Panc1 (cell line): ENCODE results near the gene CACNA1C. TPM values are rescaled to one million over a fixed set of nuclear protein-coding genes. Genes with fewer than 3 reads are reported as not detected.

Experiments used
- ATAC-seq: fragments of 200-7000 bp; cut with Tn5 transposase; 2 replicates; pipeline ENCODE4 v1.9.1; 2020; ENCODE audit warnings: mild to moderate bottlenecking, moderate library complexity
- BruUV-seq: library from RNA; stranded (reverse); fragments of 400-500 nt; replicated peaks from 2 replicates; lab custom pipeline; 2021; lab: Mats Ljungman, UMichigan
- CTCF ChIA-PET: fragments of 300-600 bp; sonication (Branson Sonifier 250); formaldehyde crosslinking; loops from one replicate; lab custom pipeline; 2022; ENCODE audit warnings: antibody characterized with exemption; lab: Charles Lee
- POLR2A ChIA-PET: fragments of 300-600 bp; sonication (Branson Sonifier 250); formaldehyde crosslinking; loops from one replicate; lab custom pipeline; 2022; ENCODE audit warnings: antibody characterized with exemption; lab: Charles Lee
- DNase-seq: peaks from one replicate; pipeline ENCODE4 v3.0.0-alpha.2; 2010; ENCODE audit warnings: low read depth, low spot score
- H3K27ac ChIP-seq: 2 replicates; pipeline ENCODE4 v1.5.1; 2011; ENCODE audit warnings: mild to moderate bottlenecking, low read length, inconsistent platforms
- H3K27me3 ChIP-seq: fragments of 200-500 bp; sonication (Bioruptor generic); 2 replicates; pipeline ENCODE4 v1.6.0; 2014; ENCODE audit warnings: low read length, inconsistent platforms; ENCODE audit not compliant: control insufficient read depth, insufficient read depth
- H3K36me3 ChIP-seq: fragments of 200-500 bp; sonication (Bioruptor generic); 2 replicates; pipeline ENCODE4 v1.5.1; 2014; ENCODE audit warnings: inconsistent platforms, mild to moderate bottlenecking, low read length, moderate library complexity; ENCODE audit not compliant: control insufficient read depth, insufficient read depth
- H3K4me1 ChIP-seq: 2 replicates; pipeline ENCODE4 v1.5.1; 2011; ENCODE audit warnings: inconsistent platforms, mild to moderate bottlenecking, low read length, moderate library complexity; ENCODE audit not compliant: control insufficient read depth, insufficient read depth
- H3K4me3 ChIP-seq, 2 experiments: 2 replicates each; pipeline ENCODE4 v1.5.1; 2011 to 2012; ENCODE audit warnings: low read depth in 2 of 2, low read length in 2 of 2, mild to moderate bottlenecking in 2 of 2, inconsistent platforms in 1 of 2, moderate library complexity in 1 of 2
- H3K9me3 ChIP-seq: fragments of 200-500 bp; sonication (Bioruptor generic); 2 replicates; pipeline ENCODE4 v1.5.1; 2014; ENCODE audit warnings: low read depth, mild to moderate bottlenecking, inconsistent platforms, low read length, moderate library complexity; ENCODE audit not compliant: control insufficient read depth, insufficient read depth
- POLR2AphosphoS5 ChIP-seq: IDR thresholded peaks from 2 replicates; pipeline ENCODE4 v1.6.1; 2012; ENCODE audit warnings: mild to moderate bottlenecking, low read depth, low read length, moderate library complexity
- REST ChIP-seq, 2 experiments: IDR thresholded peaks; 2 replicates each; pipeline ENCODE4 v1.6.1; 2011 to 2012; ENCODE audit warnings: low read depth in 2 of 2, control low read depth in 1 of 2, low read length in 1 of 2, mild to moderate bottlenecking in 1 of 2, moderate library complexity in 1 of 2; ENCODE audit not compliant: insufficient read depth in 1 of 2
- SIN3A ChIP-seq: IDR thresholded peaks from 2 replicates; pipeline ENCODE4 v1.6.1; 2012; ENCODE audit warnings: low read depth, mild to moderate bottlenecking, low read length, moderate library complexity, borderline replicate concordance; ENCODE audit not compliant: insufficient read depth
- TCF7L2 ChIP-seq: IDR thresholded peaks from 2 replicates; pipeline ENCODE4 v1.6.1; 2011; ENCODE audit warnings: mild to moderate bottlenecking, low read depth, low read length, inconsistent platforms
- in situ Hi-C: cut with HindIII; loops from 2 replicates; pipeline ENCODE4 v1.10.0; 2016; ENCODE audit warnings: low sequenced_read_pairs, low pct_unique_long_range_greater_than_20kb
- intact Hi-C: fragments of 100-400 bp; cut with micrococcal nuclease; formaldehyde crosslinking; loops from one replicate; pipeline ENCODE4 v1.10.0; 2022; ENCODE audit not compliant: unreplicated experiment
- total RNA-seq: library from RNA; stranded (reverse); gene quantifications from one replicate; pipeline ENCODE4 v1.2.1, GENCODE V29; 2021; ENCODE audit not compliant: unreplicated experiment
- TF ChIP-seq, protein P1 (sequence below): fragments of 450-650 bp; IDR thresholded peaks from 2 replicates; pipeline ENCODE4 v1.5.1; 2017; ENCODE audit warnings: mild to moderate bottlenecking

Gene CACNA1C
- total RNA-seq, 1 experiment from 2014 or later = 0.03 TPM

- TF ChIP-seq REST (IDR thresholded peaks at IDR 0.05; ENCODE audit: insufficient read depth in 1 of 2, low read depth in 2 of 2, low read length in 1 of 2) (no peak), SIN3A (no peak), TCF7L2 (no peak), POLR2AphosphoS5 (no peak)
- TF ChIP-seq, protein P1, sequence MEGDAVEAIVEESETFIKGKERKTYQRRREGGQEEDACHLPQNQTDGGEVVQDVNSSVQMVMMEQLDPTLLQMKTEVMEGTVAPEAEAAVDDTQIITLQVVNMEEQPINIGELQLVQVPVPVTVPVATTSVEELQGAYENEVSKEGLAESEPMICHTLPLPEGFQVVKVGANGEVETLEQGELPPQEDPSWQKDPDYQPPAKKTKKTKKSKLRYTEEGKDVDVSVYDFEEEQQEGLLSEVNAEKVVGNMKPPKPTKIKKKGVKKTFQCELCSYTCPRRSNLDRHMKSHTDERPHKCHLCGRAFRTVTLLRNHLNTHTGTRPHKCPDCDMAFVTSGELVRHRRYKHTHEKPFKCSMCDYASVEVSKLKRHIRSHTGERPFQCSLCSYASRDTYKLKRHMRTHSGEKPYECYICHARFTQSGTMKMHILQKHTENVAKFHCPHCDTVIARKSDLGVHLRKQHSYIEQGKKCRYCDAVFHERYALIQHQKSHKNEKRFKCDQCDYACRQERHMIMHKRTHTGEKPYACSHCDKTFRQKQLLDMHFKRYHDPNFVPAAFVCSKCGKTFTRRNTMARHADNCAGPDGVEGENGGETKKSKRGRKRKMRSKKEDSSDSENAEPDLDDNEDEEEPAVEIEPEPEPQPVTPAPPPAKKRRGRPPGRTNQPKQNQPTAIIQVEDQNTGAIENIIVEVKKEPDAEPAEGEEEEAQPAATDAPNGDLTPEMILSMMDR = no peak
- Histone ChIP-seq H3K27ac (no peak overlapping the region), H3K9me3 (no peaks in the 10 kb centered on the region), H3K4me1 (no peaks in the 10 kb centered on the region), H3K27me3 (peaks cover 2% of the 10 kb centered on the region; the same call in 1 of the 2 replicates), H3K36me3 (no peaks in the 10 kb centered on the region), H3K4me3 (no peak overlapping the region)
- BruUV-seq = no TSS peak
- ATAC-seq (no peak), DNase-seq (no peak)
- in situ Hi-C loops = no loop called here
- CTCF ChIA-PET = no interaction called here
- intact Hi-C loops = no loop called here
- POLR2A ChIA-PET = no interaction called here
Observed at GRCh38 chr12:2503036-2503435, 450.2 kb downstream of the CACNA1C start.

DNA sequence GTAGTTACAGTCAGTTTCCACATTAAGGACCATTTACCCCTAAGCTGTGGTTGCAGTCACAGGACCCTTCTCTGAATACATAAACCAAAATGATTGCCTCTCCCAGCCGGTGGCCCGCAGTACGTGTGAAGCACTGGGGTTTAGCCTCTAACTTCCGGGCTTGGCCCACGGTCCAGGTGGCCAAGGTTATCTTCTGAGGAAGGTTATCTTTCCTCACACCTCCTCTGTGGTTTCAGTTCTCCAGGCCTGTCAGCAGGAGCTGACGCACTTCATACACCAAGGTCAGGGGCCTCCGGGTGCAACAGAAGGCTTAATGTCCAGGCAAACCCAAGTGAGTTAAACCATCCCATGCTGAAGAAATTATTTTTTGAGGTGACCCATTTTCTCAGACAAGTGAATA is 451.0 kb downstream of the CACNA1C start:
- peaks cover 2% of the 10 kb centered on the region; the same call in 1 of the 2 replicates for H3K27me3 ChIP-seq
- POLR2A ChIA-PET = no interaction called here
- H3K9me3 ChIP-seq = no peaks in the 10 kb centered on the region
- DNase-seq (no peak), ATAC-seq (no peak)
- intact Hi-C loops (no loop called here), in situ Hi-C loops (no loop called here)
- no peaks in the 10 kb centered on the region for H3K36me3 ChIP-seq
- TF ChIP-seq POLR2AphosphoS5 (no peak), TCF7L2 (no peak), SIN3A (no peak), REST (IDR thresholded peaks at IDR 0.05; ENCODE audit: insufficient read depth in 1 of 2, low read depth in 2 of 2, low read length in 1 of 2) (no peak)
- TF ChIP-seq, protein P1 = no peak
- no TSS peak for BruUV-seq
- no peaks in the 10 kb centered on the region for H3K4me1 ChIP-seq
- H3K4me3 ChIP-seq = no peak overlapping the region
- CTCF ChIA-PET = no interaction called here
- no peak overlapping the region for H3K27ac ChIP-seq
